Measurements from ENCODE around the gene ZNF23. TPM values are rescaled to one million over a fixed set of nuclear protein-coding genes. Genes with fewer than 3 reads are reported as not detected.

ZNF23 gene
- total RNA-seq, 1 experiment from 2014 or later: 11.1 TPM

DNA sequence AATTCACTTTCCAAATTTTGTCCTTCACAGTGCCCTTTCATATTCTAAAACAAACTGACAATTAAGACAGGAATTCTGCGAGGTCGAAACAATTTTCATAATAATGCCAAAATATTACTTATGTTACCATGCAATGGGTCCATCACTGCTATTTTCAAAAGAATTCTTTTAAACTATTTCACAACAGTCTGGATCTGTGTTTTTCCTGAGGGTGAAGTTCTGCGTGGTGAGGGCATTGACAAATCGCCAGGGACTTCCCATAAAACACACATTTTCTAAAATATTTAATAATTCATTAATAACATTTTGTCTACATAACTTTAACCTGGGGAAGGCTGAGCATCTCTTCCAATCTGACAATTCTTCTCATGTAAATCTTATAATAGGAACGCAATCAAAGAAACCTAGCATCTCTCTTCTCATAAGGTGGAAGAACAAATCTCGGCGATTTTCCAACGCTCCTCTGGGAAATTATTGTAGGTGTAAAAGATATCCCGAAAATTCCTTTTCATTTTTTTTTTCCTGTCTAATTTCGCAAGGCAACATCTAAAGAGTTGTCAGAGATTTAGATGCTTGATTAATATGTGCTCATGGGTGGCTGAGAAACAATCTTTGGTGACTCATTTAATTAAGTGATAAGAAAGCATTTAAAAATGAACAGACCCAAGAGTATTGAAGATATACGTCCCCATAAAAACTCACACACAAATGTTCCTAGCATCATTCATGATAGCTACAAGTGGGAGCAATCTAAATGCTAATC is 62.1 kb downstream of the ZNF23 start:
- Histone ChIP-seq H3K4me2 (ENCODE audit: low read length) (no peak overlapping the region), H3K36me3 (ENCODE audit: control insufficient read depth in 1 of 2, insufficient read depth in 2 of 2, low read length in 2 of 2) (no peaks in the 10 kb centered on the region), H3K79me2 (ENCODE audit: insufficient read depth, low read length) (no peaks in the 10 kb centered on the region), H3K4me3 (replicated peaks in 1 of 2; ENCODE audit: low read depth in 1 of 2, low read length in 2 of 2) (no peak overlapping the region), H3K4me1 (ENCODE audit: control insufficient read depth in 1 of 2, insufficient read depth in 2 of 2, low read length in 2 of 2) (no peaks in the 10 kb centered on the region), H4K20me1 (ENCODE audit: insufficient read depth) (no peaks in the 10 kb centered on the region), H3K9me2 (ENCODE audit: insufficient read depth) (no peaks in the 10 kb centered on the region), H3K27ac (ENCODE audit: low read depth, low read length) (no peak overlapping the region), H3K9ac (ENCODE audit: low read length) (no peak overlapping the region), H2AFZ (ENCODE audit: low read depth, low read length, poor library complexity, severe bottlenecking) (no peak overlapping the region), H3K9me3 (ENCODE audit: control insufficient read depth in 1 of 2, insufficient read depth in 1 of 2, low read depth in 1 of 2, low read length in 2 of 2) (no peaks in the 10 kb centered on the region; a peak in 1 of 4 replicates), H3K27me3 (ENCODE audit: insufficient read depth, low read length) (peaks cover 18% of the 10 kb centered on the region; the same call in 1 of the 2 replicates)
- CTCF ChIA-PET: interaction anchor here (1.5 kb wide), 1 partner anchor 13 kb away, joined by 4 read pairs; no protein-coding TSS in a partner anchor
- no peak for TF ChIP-seq EZH2phosphoT487 (IDR thresholded peaks at IDR 0.05; ENCODE audit: borderline replicate concordance)
- no peak for TF ChIP-seq CTCF (IDR thresholded peaks at IDR 0.05 in 2 of 3, conservative IDR thresholded peaks at IDR 0.05 in 1 of 3; ENCODE audit: borderline replicate concordance in 1 of 3, insufficient read depth in 1 of 3, low read depth in 2 of 3, low read length in 2 of 3)
- no peak for TF ChIP-seq POLR2AphosphoS5 (IDR thresholded peaks at IDR 0.05; ENCODE audit: low read depth, low read length)
- no peak for TF ChIP-seq REST (IDR thresholded peaks at IDR 0.05; ENCODE audit: low read depth)
- no peak for TF ChIP-seq SRF (IDR thresholded peaks at IDR 0.05; ENCODE audit: low read depth)
- TF ChIP-seq CEBPB (IDR thresholded peaks at IDR 0.05; ENCODE audit: low read depth): no peak
- TF ChIP-seq POLR2A (IDR thresholded peaks at IDR 0.05; ENCODE audit: borderline replicate concordance, extremely low read depth, insufficient read depth, insufficient read length): no peak
- DNase-seq (ENCODE audit: low read depth, low spot score) (no peak), ATAC-seq (no peak)
- no TSS peak for BruUV-seq (replicated peaks)
- POLR2A ChIA-PET: no interaction called here
- RAD21 ChIA-PET (ENCODE audit: low non-redundant PET in 1 of 2, low total read pairs in 2 of 2, uncharacterized antibody in 2 of 2, unreplicated experiment in 2 of 2): no interaction called here
- intact Hi-C loops (cut with micrococcal nuclease): no loop called here

Other genes starting within 250 kb of the ZNF23 start
- gene HYDIN, start 231.5 kb downstream of the ZNF23 start, total RNA-seq (2021; ENCODE audit: unreplicated experiment): not detected
- gene CMTR2, start 172.8 kb downstream of the ZNF23 start, total RNA-seq (2021; ENCODE audit: unreplicated experiment): 26.8 TPM
- 5.5 TPM for gene CALB2, start 103.5 kb downstream of the ZNF23 start, total RNA-seq (2021; ENCODE audit: unreplicated experiment)
- gene TLE7, start 20.2 kb downstream of the ZNF23 start, total RNA-seq (2021; ENCODE audit: unreplicated experiment): not detected
- gene ZNF19, start 27.1 kb upstream of the ZNF23 start, total RNA-seq (2021; ENCODE audit: unreplicated experiment): 5.4 TPM
- 0.59 TPM for gene CHST4, start 64.2 kb upstream of the ZNF23 start, total RNA-seq (2021; ENCODE audit: unreplicated experiment)
- 0.91 TPM for gene TAT, start 114.8 kb upstream of the ZNF23 start, total RNA-seq (2021; ENCODE audit: unreplicated experiment)
- gene MARVELD3, start 163.9 kb upstream of the ZNF23 start, total RNA-seq (2021; ENCODE audit: unreplicated experiment): 20.9 TPM

Measured in HCT116 (cell line).